Astrocyte (in vitro differentiated cells and primary cell): ENCODE measurements around the gene GSG1L. TPM values are rescaled to one million over a fixed set of nuclear protein-coding genes. Genes with fewer than 3 reads are reported as not detected.

Source experiments
- DNase-seq: peaks from one replicate; pipeline ENCODE4 v3.0.0-alpha.2; 2010; ENCODE audit warnings: low read depth
- FAIRE-seq: peaks from 2 replicates; lab custom pipeline; 2011; peaks lifted over from hg19 to GRCh38; lab: Jason Lieb, UNC
- H2AFZ ChIP-seq: 2 replicates; pipeline ENCODE4 v1.6.0; 2012; ENCODE audit warnings: low read depth, low read length, inconsistent platforms
- H3K27ac ChIP-seq: 2 replicates; pipeline ENCODE4 v1.5.1; 2011; ENCODE audit warnings: low read depth, low read length, inconsistent platforms
- H3K27me3 ChIP-seq: 2 replicates; pipeline ENCODE4 v1.6.0; 2011; ENCODE audit warnings: low read length, inconsistent platforms; ENCODE audit not compliant: insufficient read depth
- H3K36me3 ChIP-seq: 2 replicates; pipeline ENCODE4 v1.5.1; 2011; ENCODE audit warnings: low read length, inconsistent platforms; ENCODE audit not compliant: insufficient read depth
- H3K4me1 ChIP-seq: 2 replicates; pipeline ENCODE4 v1.5.1; 2011; ENCODE audit warnings: low read length, inconsistent platforms; ENCODE audit not compliant: insufficient read depth
- H3K4me2 ChIP-seq: 2 replicates; pipeline ENCODE4 v1.6.0; 2012; ENCODE audit warnings: low read length, inconsistent platforms
- H3K4me3 ChIP-seq: 2 replicates; pipeline ENCODE4 v1.5.1; 2011; ENCODE audit warnings: low read depth, mild to moderate bottlenecking, low read length, inconsistent platforms; ENCODE audit not compliant: insufficient read depth
- H3K79me2 ChIP-seq: 2 replicates; pipeline ENCODE4 v1.6.0; 2012; ENCODE audit warnings: mild to moderate bottlenecking, low read length, inconsistent platforms; ENCODE audit not compliant: insufficient read depth
- H3K9ac ChIP-seq: 2 replicates; pipeline ENCODE4 v1.6.0; 2012; ENCODE audit warnings: mild to moderate bottlenecking, low read length, inconsistent platforms
- H3K9me3 ChIP-seq: 2 replicates; pipeline ENCODE4 v1.5.1; 2012; ENCODE audit warnings: low read depth, mild to moderate bottlenecking, low read length, inconsistent platforms; ENCODE audit not compliant: insufficient read depth
- H4K20me1 ChIP-seq: 2 replicates; pipeline ENCODE4 v1.6.0; 2012; ENCODE audit warnings: low read length, inconsistent platforms; ENCODE audit not compliant: insufficient read depth
- H3K27ac Mint-ChIP-seq: one replicate; pipeline ENCODE4 v1.8.0; 2021; ENCODE audit warnings: mild to moderate bottlenecking, mixed read lengths; ENCODE audit not compliant: unreplicated experiment
- H3K27me3 Mint-ChIP-seq: one replicate; pipeline ENCODE4 v1.8.0; 2021; ENCODE audit warnings: low read depth, mixed read lengths; ENCODE audit not compliant: unreplicated experiment
- H3K36me3 Mint-ChIP-seq: one replicate; pipeline ENCODE4 v1.8.0; 2021; ENCODE audit warnings: low read depth, mixed read lengths; ENCODE audit not compliant: unreplicated experiment
- H3K4me1 Mint-ChIP-seq: one replicate; pipeline ENCODE4 v1.8.0; 2021; ENCODE audit warnings: low read depth, mixed read lengths; ENCODE audit not compliant: unreplicated experiment
- H3K4me3 Mint-ChIP-seq: one replicate; pipeline ENCODE4 v1.8.0; 2021; ENCODE audit warnings: mild to moderate bottlenecking, moderate library complexity, mixed read lengths; ENCODE audit not compliant: unreplicated experiment
- H3K9me3 Mint-ChIP-seq: one replicate; pipeline ENCODE4 v1.8.0; 2021; ENCODE audit warnings: mild to moderate bottlenecking, mixed read lengths; ENCODE audit not compliant: unreplicated experiment
- EZH2 ChIP-seq: IDR thresholded peaks from 2 replicates; pipeline ENCODE4 v1.6.1; 2012; ENCODE audit warnings: mild to moderate bottlenecking, low read length, inconsistent platforms; ENCODE audit not compliant: insufficient read depth
- total RNA-seq: library from RNA; stranded (reverse); gene quantifications from 2 replicates; pipeline ENCODE4 v1.2.1, GENCODE V29; 2021
- TF ChIP-seq, protein P1 (sequence below): IDR thresholded peaks from 2 replicates; pipeline ENCODE4 v1.5.1; 2011; ENCODE audit warnings: low read depth, mild to moderate bottlenecking, inconsistent platforms, low read length, moderate library complexity; ENCODE audit not compliant: insufficient read depth

GSG1L gene
- total RNA-seq, 1 donor from 2014 or later, result not detected

DNA sequence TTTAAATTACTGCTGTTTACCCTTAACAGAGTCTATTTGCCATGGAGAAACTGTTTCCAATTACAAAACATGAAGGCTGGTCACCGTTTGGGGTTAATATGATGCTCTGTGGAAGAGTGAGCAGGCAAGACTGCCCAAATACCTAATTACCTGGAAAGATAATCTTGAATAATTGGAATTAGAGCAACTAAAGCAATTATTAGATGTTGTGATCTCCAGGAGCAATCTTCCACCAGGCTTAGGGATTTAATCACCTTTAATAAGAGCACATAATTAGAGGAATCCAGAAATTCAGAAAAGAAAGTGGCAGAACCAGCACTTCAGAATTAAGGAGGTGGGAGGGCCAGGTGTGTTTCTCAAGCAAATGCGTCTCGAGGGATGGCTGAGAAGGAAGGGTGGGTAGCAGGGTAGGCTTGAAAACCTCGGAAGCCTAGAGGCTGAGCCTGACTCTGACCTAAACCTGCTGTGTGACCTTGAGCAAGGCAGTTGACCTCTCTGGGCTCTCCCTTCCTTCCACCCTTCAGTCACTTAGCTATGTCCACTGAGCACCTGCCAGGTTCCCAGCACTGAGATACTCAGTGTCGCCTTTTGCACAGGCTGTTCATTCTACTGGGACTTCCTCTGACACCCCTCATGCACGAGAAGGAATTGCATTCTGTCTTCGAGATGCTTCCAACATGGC lies 113.2 kb downstream of the GSG1L start:
- Histone ChIP-seq H3K4me2 (no peak overlapping the region), H3K79me2 (no peaks in the 10 kb centered on the region), H3K9ac (no peak overlapping the region), H3K4me3 (no peak overlapping the region), H3K27ac (no peak overlapping the region), H3K4me1 (no peaks in the 10 kb centered on the region), H2AFZ (no peak overlapping the region), H3K9me3 (no peaks in the 10 kb centered on the region), H3K27me3 (no peaks in the 10 kb centered on the region), H3K36me3 (no peaks in the 10 kb centered on the region), H4K20me1 (no peaks in the 10 kb centered on the region)
- Mint-ChIP-seq H3K27ac (no peak overlapping the region), H3K36me3 (no peaks in the 10 kb centered on the region), H3K9me3 (peaks cover 7% of the 10 kb centered on the region), H3K27me3 (peaks cover 56% of the 10 kb centered on the region), H3K4me3 (no peak overlapping the region), H3K4me1 (no peaks in the 10 kb centered on the region)
- no peak for FAIRE-seq
- DNase-seq, result no peak
- TF ChIP-seq, protein P1, sequence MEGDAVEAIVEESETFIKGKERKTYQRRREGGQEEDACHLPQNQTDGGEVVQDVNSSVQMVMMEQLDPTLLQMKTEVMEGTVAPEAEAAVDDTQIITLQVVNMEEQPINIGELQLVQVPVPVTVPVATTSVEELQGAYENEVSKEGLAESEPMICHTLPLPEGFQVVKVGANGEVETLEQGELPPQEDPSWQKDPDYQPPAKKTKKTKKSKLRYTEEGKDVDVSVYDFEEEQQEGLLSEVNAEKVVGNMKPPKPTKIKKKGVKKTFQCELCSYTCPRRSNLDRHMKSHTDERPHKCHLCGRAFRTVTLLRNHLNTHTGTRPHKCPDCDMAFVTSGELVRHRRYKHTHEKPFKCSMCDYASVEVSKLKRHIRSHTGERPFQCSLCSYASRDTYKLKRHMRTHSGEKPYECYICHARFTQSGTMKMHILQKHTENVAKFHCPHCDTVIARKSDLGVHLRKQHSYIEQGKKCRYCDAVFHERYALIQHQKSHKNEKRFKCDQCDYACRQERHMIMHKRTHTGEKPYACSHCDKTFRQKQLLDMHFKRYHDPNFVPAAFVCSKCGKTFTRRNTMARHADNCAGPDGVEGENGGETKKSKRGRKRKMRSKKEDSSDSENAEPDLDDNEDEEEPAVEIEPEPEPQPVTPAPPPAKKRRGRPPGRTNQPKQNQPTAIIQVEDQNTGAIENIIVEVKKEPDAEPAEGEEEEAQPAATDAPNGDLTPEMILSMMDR, result no peak
- no peak for TF ChIP-seq EZH2

DNA sequence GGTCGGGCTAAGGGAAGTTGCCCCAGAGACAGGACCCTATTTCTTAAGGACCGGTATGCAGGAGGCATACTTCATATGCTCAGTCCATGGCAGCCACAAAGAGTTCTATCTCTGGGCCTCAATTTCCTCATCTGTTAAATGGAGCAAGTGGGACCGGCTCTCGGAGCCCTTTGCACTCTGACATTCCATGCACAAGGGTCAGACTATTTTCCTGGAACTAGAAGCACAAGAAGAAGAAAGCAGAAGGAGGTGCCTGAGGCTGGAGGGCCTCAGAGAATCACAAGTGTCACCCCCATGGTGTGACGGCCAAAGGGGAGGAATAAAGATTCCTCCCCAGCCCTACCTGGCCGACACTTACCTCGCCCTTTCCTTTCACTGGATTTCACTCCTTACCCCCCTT lies 115.8 kb downstream of the GSG1L start:
- FAIRE-seq (no peak), DNase-seq (no peak)

More for the DNA sequence above, 115.8 kb downstream of the GSG1L start:
- H3K9me3 Mint-ChIP-seq, result no peaks in the 10 kb centered on the region
- Histone ChIP-seq H3K4me3 (no peak overlapping the region), H3K9ac (no peak overlapping the region), H3K27me3 (no peaks in the 10 kb centered on the region), H3K79me2 (no peaks in the 10 kb centered on the region), H2AFZ (no peak overlapping the region), H4K20me1 (no peaks in the 10 kb centered on the region), H3K4me1 (no peaks in the 10 kb centered on the region), H3K4me2 (no peak overlapping the region), H3K9me3 (no peaks in the 10 kb centered on the region), H3K27ac (no peak overlapping the region), H3K36me3 (no peaks in the 10 kb centered on the region)
- no peaks in the 10 kb centered on the region for H3K4me1 Mint-ChIP-seq
- no peak overlapping the region for H3K4me3 Mint-ChIP-seq
- no peaks in the 10 kb centered on the region for H3K36me3 Mint-ChIP-seq
- peaks cover 45% of the 10 kb centered on the region for H3K27me3 Mint-ChIP-seq
- no peak overlapping the region for H3K27ac Mint-ChIP-seq
- no peak for TF ChIP-seq EZH2
- TF ChIP-seq, protein P1, result no peak
